RWPE1 (cell line): ENCODE data around the gene JAK3.

ENCODE experiments used
- CTCF ChIA-PET: fragments of 350-600 bp; sonication (Branson Sonifier 250); formaldehyde crosslinking; extraction: SDS; loops from one replicate; lab custom pipeline; 2021; lab: Yijun Ruan, JAX
- POLR2A ChIA-PET: fragments of 400-600 bp; formaldehyde crosslinking; extraction: SDS; loops from one replicate; lab custom pipeline; 2020; ENCODE audit warnings: antibody characterized with exemption; ENCODE audit not compliant: low non-redundant PET; lab: Yijun Ruan, JAX
- DNase-seq: peaks from one replicate; pipeline ENCODE4 v3.0.0; 2012; ENCODE audit warnings: low spot score
- H3K27ac ChIP-seq: fragments of 450-650 bp; 2 replicates; pipeline ENCODE4 v1.5.1; 2017
- CTCF ChIP-seq: fragments of 450-650 bp; conservative IDR thresholded peaks from 2 replicates; pipeline ENCODE4 v1.5.1; 2017; ENCODE audit warnings: low read depth, mild to moderate bottlenecking

JAK3 gene

GRCh38 chr19:17775991-17776803 is 71.6 kb downstream of the JAK3 start:
- no peak overlapping the region for H3K27ac ChIP-seq
- TF ChIP-seq CTCF = no peak
- no peak for DNase-seq
- CTCF ChIA-PET = no interaction called here
- POLR2A ChIA-PET = no interaction called here

- no peak for DNase-seq
- ChIA-PET POLR2A (no interaction called here), CTCF (interaction anchor here (0.8 kb wide), 2 partner anchors 9 to 49 kb away, joined by 4 to 5 read pairs; no protein-coding TSS in a partner anchor)
- TF ChIP-seq CTCF = peak; percentile 59
- H3K27ac ChIP-seq = no peak overlapping the region
These were observed 72.4 kb downstream of the JAK3 start for GRCh38 chr19:17775245-17775927.
